Activated CD8-positive, alpha-beta memory T cell treated with anti-CD3 and anti-CD28 coated beads, Interleukin-2, amount 10 ng/mL, durations not matched to agents 7 days and 5 days (primary cell): ENCODE data around the gene GRP. TPM values are rescaled to one million over a fixed set of nuclear protein-coding genes. Genes with fewer than 3 reads are reported as not detected.
"Not testable (repeated sequence)": the region's sequence is repeated elsewhere in the genome, so short reads cannot be mapped to it uniquely, and the experiment has no call there.

Experiments
- ATAC-seq: fragments of 150-1000 bp; cut with Tn5 transposase; one replicate; pipeline ENCODE4 v1.10.0; 2021; ENCODE audit warnings: moderate library complexity
- CTCF ChIA-PET: fragments of 350-600 bp; sonication (Branson Sonifier 250); formaldehyde crosslinking; loops from one replicate; lab custom pipeline; 2021; ENCODE audit warnings: antibody characterized with exemption; lab: Charles Lee
- DNase-seq: peaks from one replicate; pipeline ENCODE4 v3.0.0-alpha.2; 2020
- H3K27ac Mint-ChIP-seq: one replicate; pipeline ENCODE4 v1.8.0; 2021; ENCODE audit warnings: mild to moderate bottlenecking, mixed read lengths
- H3K27me3 Mint-ChIP-seq: one replicate; pipeline ENCODE4 v1.8.0; 2021; ENCODE audit warnings: mixed read lengths
- H3K36me3 Mint-ChIP-seq: one replicate; pipeline ENCODE4 v1.8.0; 2021; ENCODE audit warnings: mild to moderate bottlenecking, mixed read lengths
- H3K4me1 Mint-ChIP-seq: one replicate; pipeline ENCODE4 v1.8.0; 2021; ENCODE audit warnings: mixed read lengths
- H3K4me3 Mint-ChIP-seq: one replicate; pipeline ENCODE4 v1.8.0; 2021; ENCODE audit warnings: mild to moderate bottlenecking, moderate library complexity, mixed read lengths
- H3K9me3 Mint-ChIP-seq: one replicate; pipeline ENCODE4 v1.8.0; 2022; ENCODE audit warnings: low read depth, mixed read lengths
- total RNA-seq, 2 experiments: library from RNA; stranded (reverse); gene quantifications; one replicate each; pipeline ENCODE4 v1.2.3, GENCODE V29; 2021

Gene GRP
- total RNA-seq, 2 experiments from 2014 or later: not detected

GRCh38 chr18:59232309-59233016, 12.5 kb downstream of the GRP start:
- Mint-ChIP-seq H3K4me3 (no peak overlapping the region), H3K4me1 (no peaks in the 10 kb centered on the region), H3K9me3 (no peaks in the 10 kb centered on the region), H3K27ac (no peak overlapping the region), H3K27me3 (peaks cover 42% of the 10 kb centered on the region), H3K36me3 (no peaks in the 10 kb centered on the region)
- CTCF ChIA-PET: no interaction called here
- DNase-seq (no peak), ATAC-seq (no peak)

GRCh38 chr18:59233017-59233410, 13.1 kb downstream of the GRP start:
- Mint-ChIP-seq H3K4me3 (no peak overlapping the region), H3K9me3 (no peaks in the 10 kb centered on the region), H3K27ac (no peak overlapping the region), H3K4me1 (no peaks in the 10 kb centered on the region), H3K36me3 (no peaks in the 10 kb centered on the region), H3K27me3 (peaks cover 38% of the 10 kb centered on the region)
- ATAC-seq: no peak
- CTCF ChIA-PET: no interaction called here
- no peak for DNase-seq

GRCh38 chr18:59238385-59238784, 18.4 kb downstream of the GRP start:
- Mint-ChIP-seq H3K9me3 (no peaks in the 10 kb centered on the region), H3K27me3 (peaks cover 21% of the 10 kb centered on the region), H3K36me3 (no peaks in the 10 kb centered on the region), H3K4me3 (no peak overlapping the region), H3K4me1 (no peaks in the 10 kb centered on the region), H3K27ac (no peak overlapping the region)
- CTCF ChIA-PET: no interaction called here
- DNase-seq: no peak
- no peak for ATAC-seq

GRCh38 chr18:59239642-59240041, 19.7 kb downstream of the GRP start:
- Mint-ChIP-seq H3K27ac (no peak overlapping the region), H3K9me3 (no peaks in the 10 kb centered on the region), H3K4me1 (no peaks in the 10 kb centered on the region), H3K36me3 (no peaks in the 10 kb centered on the region), H3K27me3 (peaks cover 31% of the 10 kb centered on the region), H3K4me3 (no peak overlapping the region)
- CTCF ChIA-PET: no interaction called here
- no peak for DNase-seq
- ATAC-seq: no peak

GRCh38 chr18:59242906-59243305, 22.9 kb downstream of the GRP start:
- CTCF ChIA-PET: no interaction called here
- H3K27ac Mint-ChIP-seq: no peak overlapping the region
- no peaks in the 10 kb centered on the region for H3K9me3 Mint-ChIP-seq

GRCh38 chr18:59246796-59247195, 26.8 kb downstream of the GRP start:
- CTCF ChIA-PET: no interaction called here
- Mint-ChIP-seq H3K27me3 (peaks cover 70% of the 10 kb centered on the region), H3K4me3 (no peak overlapping the region), H3K4me1 (no peaks in the 10 kb centered on the region), H3K9me3 (no peaks in the 10 kb centered on the region), H3K36me3 (no peaks in the 10 kb centered on the region), H3K27ac (no peak overlapping the region)
- no peak for ATAC-seq
- no peak for DNase-seq

More at GRCh38 chr18:59242906-59243305, 22.9 kb downstream of the GRP start:
- Mint-ChIP-seq H3K4me3 (no peak overlapping the region), H3K4me1 (no peaks in the 10 kb centered on the region), H3K27me3 (peaks cover 62% of the 10 kb centered on the region), H3K36me3 (no peaks in the 10 kb centered on the region)
- ATAC-seq: no peak
- no peak for DNase-seq

- no peak for ATAC-seq
- Mint-ChIP-seq H3K36me3 (no peaks in the 10 kb centered on the region), H3K9me3 (no peaks in the 10 kb centered on the region), H3K27me3 (peaks cover 75% of the 10 kb centered on the region), H3K4me3 (no peak overlapping the region), H3K27ac (no peak overlapping the region), H3K4me1 (no peaks in the 10 kb centered on the region)
- CTCF ChIA-PET: interaction anchor here (0.6 to 2.3 kb wide), 11 partner anchors 15 to 799 kb away, joined by 3 to 23 read pairs (median 3); partner anchors contain the start of genes CPLX4 and RAX
- peak; percentile 50 for DNase-seq
Measured at GRCh38 chr18:59249199-59249774, 29.3 kb downstream of the GRP start.

GRCh38 chr18:59255491-59255890, 35.5 kb downstream of the GRP start:
- DNase-seq, CTCF ChIA-PET, H3K9me3 Mint-ChIP-seq, H3K4me3 Mint-ChIP-seq, H3K27ac Mint-ChIP-seq, H3K4me1 Mint-ChIP-seq, ATAC-seq, H3K36me3 Mint-ChIP-seq: not testable (repeated sequence)
- peaks cover 45% of the 10 kb centered on the region for H3K27me3 Mint-ChIP-seq

- H3K36me3 Mint-ChIP-seq, ATAC-seq, DNase-seq, H3K9me3 Mint-ChIP-seq, H3K4me3 Mint-ChIP-seq, CTCF ChIA-PET, H3K27ac Mint-ChIP-seq, H3K4me1 Mint-ChIP-seq: not testable (repeated sequence)
- peaks cover 73% of the 10 kb centered on the region for H3K27me3 Mint-ChIP-seq
Measured at GRCh38 chr18:59261842-59262241, 41.9 kb downstream of the GRP start.

GRCh38 chr18:59262243-59262642, 42.3 kb downstream of the GRP start:
- ATAC-seq, H3K27ac Mint-ChIP-seq, DNase-seq, H3K36me3 Mint-ChIP-seq, H3K4me1 Mint-ChIP-seq, H3K9me3 Mint-ChIP-seq, CTCF ChIA-PET, H3K4me3 Mint-ChIP-seq: not testable (repeated sequence)
- peaks cover 77% of the 10 kb centered on the region for H3K27me3 Mint-ChIP-seq

GRCh38 chr18:59263661-59264060, 43.7 kb downstream of the GRP start:
- Mint-ChIP-seq H3K4me3 (no peak overlapping the region), H3K9me3 (no peaks in the 10 kb centered on the region), H3K27ac (no peak overlapping the region), H3K27me3 (peaks cover 88% of the 10 kb centered on the region), H3K4me1 (peaks cover 14% of the 10 kb centered on the region), H3K36me3 (no peaks in the 10 kb centered on the region)
- DNase-seq (no peak), ATAC-seq (no peak)
- CTCF ChIA-PET: interaction anchor here (1.1 to 2.4 kb wide), 3 partner anchors 14 to 179 kb away, joined by 3 to 6 read pairs (median 5); no protein-coding TSS in a partner anchor

- DNase-seq: no peak
- ATAC-seq: no peak
- Mint-ChIP-seq H3K4me1 (peaks cover 14% of the 10 kb centered on the region), H3K27me3 (peaks cover 88% of the 10 kb centered on the region), H3K4me3 (no peak overlapping the region), H3K9me3 (no peaks in the 10 kb centered on the region), H3K27ac (no peak overlapping the region), H3K36me3 (no peaks in the 10 kb centered on the region)
- CTCF ChIA-PET: interaction anchor here (1.1 to 2.4 kb wide), 3 partner anchors 15 to 180 kb away, joined by 3 to 6 read pairs (median 5); no protein-coding TSS in a partner anchor
Measured at GRCh38 chr18:59264121-59264571, 44.2 kb downstream of the GRP start.

- no peak for ATAC-seq
- DNase-seq: no peak
- Mint-ChIP-seq H3K4me1 (peaks cover 16% of the 10 kb centered on the region), H3K9me3 (no peaks in the 10 kb centered on the region), H3K27ac (no peak overlapping the region), H3K36me3 (peaks cover 2% of the 10 kb centered on the region), H3K4me3 (peak overlapping the region; percentile 71), H3K27me3 (peaks cover 86% of the 10 kb centered on the region)
- CTCF ChIA-PET: interaction anchor here (1.5 to 2.4 kb wide), 2 partner anchors 15 to 138 kb away, joined by 5 to 6 read pairs; no protein-coding TSS in a partner anchor
Measured at GRCh38 chr18:59264651-59265245, 44.8 kb downstream of the GRP start.
